GM21367 (cell line): ENCODE measurements around the gene PEF1.

ENCODE experiments used
- ATAC-seq: cut with Tn5 transposase; IDR thresholded peaks from one replicate; pipeline ENCODE4 v1.9.1; 2021; ENCODE audit not compliant: unreplicated experiment

PEF1 gene

DNA sequence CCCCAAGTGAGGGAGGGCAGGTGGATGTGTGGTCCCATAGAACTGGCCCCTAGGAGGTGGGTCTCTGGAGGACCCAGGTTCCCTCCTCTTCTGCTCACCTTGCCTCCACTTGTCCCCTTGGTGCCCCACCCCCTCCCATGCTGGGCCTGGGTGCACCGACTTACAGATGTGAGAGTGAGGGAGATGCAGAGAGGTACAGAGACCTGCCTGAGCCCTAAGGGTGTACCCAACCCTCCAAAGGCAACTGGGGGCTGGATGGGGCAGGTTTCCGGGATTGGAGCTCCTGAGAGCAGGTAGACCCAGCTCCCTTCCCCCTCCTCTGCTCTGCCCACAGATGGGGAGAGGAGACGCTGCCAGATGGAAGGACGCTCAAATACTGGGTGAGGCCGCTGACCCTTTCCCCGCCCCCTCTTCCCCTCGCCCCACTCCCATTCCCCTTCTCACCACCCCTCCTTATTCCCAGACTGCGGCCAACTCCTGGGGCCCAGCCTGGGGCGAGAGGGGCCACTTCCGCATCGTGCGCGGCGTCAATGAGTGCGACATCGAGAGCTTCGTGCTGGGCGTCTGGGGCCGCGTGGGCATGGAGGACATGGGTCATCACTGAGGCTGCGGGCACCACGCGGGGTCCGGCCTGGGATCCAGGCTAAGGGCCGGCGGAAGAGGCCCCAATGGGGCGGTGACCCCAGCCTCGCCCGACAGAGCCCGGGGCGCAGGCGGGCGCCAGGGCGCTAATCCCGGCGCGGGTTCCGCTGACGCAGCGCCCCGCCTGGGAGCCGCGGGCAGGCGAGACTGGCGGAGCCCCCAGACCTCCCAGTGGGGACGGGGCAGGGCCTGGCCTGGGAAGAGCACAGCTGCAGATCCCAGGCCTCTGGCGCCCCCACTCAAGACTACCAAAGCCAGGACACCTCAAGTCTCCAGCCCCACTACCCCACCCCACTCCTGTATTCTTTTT, 58.0 kb downstream of the PEF1 start:
- no peak for ATAC-seq

DNA sequence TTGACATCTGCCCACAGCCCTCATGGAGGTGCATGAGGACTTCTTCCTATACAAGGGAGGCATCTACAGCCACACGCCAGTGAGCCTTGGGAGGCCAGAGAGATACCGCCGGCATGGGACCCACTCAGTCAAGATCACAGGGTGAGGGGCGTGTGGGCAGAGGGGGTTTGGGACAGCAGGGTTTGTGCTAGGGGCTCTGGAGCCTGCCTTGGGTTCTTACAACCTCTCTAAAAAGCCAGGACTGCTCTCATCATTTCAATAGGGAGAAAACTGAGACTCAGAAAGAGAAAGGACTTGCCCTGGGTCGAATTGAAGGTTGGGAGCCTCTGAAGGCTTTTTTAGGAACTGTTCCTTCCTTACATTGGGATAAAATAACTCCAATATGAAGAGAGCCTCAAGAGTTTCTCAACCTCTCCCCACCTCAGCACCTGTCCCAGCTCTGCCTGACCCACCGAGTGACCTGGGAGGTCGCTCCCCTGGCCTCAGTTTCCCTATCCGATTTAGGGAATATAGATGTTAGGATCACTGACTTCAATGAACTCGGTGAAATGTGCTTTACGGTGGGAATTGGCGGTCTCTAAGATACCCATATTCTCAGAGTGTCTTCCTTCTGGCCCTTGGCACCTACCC, 58.8 kb downstream of the PEF1 start:
- no peak for ATAC-seq

DNA sequence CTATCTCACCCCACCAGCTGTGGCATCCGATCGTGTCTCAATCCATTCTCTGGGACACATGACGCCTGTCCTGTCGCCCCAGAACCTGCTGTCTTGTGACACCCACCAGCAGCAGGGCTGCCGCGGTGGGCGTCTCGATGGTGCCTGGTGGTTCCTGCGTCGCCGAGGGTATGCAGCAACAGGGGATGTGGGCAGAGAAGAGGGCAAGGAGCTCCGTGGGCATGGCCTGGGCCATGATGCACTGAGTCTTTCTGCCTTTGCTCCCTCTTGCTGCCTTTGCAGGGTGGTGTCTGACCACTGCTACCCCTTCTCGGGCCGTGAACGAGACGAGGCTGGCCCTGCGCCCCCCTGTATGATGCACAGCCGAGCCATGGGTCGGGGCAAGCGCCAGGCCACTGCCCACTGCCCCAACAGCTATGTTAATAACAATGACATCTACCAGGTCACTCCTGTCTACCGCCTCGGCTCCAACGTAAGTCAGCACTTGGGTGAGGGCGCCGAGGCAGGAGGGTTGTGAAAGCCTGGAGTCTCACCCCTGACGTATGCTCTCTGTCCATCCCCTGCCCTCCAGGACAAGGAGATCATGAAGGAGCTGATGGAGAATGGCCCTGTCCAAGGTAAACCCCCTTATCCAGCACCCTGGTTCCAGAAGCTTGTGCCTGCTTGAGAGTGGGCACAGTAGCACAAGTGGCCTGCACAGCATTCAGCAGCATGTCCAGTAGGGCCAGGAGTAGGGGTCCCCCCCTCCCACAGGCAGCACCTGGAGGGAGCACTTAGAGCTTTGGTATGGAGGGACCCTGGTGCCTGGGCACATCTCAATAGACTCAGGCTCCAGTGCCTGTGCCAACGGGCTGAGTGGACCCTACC, 59.6 kb downstream of the PEF1 start:
- no peak for ATAC-seq

DNA sequence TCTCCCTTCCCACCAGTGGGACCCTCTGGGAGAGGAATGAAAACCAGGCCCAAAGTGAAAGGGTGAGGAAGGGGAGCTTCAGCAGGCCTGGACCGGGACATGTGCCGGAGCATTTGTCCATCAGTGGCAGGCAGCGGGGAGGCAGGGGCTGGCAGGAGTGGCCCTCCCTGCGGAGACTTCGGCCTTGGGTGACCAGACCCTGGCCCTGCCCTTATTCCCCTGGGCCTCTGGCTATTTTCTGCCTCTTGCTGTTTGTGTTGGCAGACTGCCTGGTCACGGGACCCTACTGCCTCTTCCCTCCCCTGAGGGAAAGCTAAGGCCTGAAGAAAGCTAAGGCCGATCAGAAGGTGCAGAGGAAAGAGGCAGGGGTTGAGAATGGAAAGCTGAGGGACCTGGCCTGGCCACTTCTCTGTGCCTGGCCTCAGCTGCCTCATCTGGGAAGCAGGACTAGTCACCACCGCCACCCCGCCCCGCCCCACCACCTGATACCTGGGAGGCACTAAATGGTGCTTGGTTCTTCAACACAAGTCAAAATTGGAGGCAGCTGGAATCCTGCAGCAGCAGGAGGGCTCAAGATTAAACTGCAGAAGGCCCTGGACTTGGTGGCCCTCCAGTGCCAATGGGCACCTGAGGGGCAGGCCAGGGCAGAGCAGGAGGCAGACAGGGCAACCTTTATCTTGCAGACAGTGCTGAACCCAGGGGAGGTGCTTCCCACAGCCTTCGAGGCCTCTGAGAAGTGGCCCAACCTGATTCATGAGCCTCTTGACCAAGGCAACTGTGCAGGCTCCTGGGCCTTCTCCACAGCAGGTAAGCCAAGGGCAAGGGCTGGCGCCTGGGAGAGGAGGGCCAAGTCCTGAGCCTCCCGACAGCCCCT, 60.4 kb downstream of the PEF1 start:
- ATAC-seq: no peak

DNA sequence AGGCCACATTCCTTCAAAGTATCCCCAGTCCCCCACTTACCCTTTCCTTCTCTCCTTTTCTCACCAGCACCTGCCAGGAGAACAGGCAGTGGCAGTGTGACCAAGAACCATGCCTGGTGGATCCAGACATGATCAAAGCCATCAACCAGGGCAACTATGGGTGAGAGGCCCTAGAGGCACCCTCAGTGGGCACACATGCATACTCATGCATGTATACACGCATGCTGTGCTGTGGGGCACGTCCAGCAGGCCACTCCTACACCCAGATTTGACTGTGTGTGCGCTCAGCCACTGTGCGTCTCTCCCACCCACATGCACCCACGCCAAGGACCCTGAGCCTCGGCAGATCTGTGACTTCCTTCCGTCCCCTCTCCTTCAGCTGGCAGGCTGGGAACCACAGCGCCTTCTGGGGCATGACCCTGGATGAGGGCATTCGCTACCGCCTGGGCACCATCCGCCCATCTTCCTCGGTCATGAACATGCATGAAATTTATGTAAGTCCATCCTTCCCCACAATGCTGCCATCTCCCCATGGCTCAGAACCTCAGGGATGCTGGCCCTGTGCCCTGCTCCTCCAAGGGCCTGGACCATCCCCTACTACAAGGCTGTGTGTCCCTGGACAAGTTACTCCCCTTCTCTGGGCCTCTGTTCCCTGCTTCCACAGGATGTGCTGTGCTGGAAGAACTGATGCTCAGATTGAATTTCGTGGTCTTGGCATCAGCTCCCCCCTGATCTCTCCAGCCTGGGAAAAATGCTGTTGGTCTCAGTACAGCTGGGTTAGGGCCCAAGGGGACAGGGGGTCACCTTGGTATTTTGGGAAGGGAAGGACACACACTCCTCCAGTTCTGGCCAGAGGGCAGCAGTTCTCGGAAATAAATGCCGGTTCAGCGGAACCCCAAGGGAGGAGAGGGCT, 61.3 kb downstream of the PEF1 start:
- no peak for ATAC-seq

DNA sequence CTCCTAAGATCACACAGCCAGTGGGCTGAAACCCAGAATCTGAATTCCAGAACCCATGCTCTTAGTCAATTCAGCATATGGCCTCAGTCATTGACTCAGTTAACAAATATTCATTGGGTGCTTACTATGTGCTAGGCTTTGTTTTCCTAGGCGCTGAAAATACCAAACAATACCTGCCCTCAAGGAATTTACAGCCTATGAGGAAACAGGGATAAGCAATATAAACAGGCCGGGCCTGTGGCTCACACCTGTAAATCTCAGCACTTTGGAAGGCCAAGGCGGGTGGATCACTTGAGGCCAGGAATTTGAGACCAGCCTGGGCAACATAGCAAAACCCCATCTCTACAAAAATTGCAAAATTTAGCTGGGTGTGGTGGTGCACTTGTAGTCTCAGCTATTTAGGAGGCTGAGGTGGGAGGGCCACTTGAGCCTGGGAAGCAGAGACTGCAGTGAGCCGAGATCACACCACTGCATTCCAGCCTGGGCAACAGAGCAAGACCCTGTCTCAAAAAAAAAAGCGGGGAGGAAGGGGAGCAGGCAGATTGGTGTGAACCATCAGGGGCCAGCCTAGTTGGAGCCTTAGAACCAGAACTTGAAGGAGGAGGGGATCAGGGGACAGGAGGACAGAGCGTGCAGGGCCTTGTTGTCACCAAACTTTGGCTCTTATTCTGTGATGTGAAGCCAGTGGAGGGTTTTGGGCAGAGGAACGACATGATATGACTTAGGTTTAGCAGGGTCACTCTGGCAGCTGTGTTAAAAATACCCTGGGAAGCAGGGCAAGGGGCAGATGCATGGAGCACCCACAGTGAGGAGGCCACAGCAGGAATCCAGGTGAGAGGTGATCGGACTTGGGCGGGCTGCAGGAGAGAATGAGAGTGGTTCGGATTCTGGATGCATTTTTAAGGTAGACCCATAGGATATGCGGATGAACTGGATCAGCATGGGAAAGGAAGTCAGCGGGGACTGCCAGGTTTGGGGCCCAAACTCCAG, 62.6 kb downstream of the PEF1 start:
- ATAC-seq: no peak

DNA sequence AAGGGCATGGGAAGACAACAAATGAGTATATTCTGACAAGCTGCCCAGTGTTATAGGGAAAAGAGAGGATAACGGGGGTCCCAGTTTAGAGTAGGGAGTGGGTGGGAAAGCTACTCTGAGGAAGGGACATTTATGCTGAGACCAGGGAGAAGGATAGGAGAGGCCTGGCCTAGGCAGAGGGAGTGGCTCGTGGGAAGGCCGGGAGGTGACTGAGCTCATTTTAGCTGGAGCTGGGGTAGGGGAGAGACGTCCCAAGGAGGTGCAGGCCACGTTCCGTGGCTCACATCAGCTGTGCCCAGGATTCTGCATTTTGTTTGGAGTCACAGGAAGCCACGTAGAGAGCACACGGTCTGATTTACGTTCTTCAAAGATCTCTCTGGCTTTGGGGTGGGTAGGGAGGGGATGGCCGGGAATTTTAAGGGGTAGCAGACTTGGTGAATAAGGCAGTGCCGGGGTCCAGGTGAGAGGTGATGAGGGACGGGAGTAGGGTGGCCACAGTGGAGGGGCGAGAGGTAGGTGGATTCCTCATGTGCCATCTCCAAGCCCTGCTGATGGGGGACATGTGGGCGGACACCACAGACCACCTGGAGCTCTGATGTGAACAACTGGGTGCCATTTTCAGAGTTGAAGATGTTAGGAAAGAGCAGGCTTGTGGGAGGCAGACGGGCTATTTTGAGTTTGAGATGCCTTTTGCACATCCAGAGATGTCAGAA, 63.6 kb downstream of the PEF1 start:
- no peak for ATAC-seq

DNA sequence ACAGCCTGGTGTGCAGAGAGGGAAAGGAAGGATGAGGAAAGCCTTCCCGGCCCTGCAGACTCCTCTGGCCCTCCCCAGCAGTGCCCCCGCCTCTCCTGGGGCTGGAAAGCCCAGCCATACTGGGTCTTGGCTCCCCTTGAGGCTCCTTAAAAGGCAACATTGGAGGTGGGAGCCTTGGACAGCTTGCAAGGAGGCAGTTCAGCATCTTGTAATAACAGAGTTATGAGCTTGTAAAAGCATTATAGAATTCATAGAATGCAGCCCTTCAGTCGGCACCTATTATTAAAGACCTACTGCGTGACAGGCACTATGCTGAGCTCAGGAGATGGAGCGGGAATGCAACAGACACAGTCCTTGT, 64.2 kb downstream of the PEF1 start:
- ATAC-seq: no peak
